NK-92 (cell line): ENCODE results near the gene NSD2.

Source experiments
- DNase-seq: peaks from one replicate; lab custom pipeline; 2025; ENCODE audit not compliant: unreplicated experiment; lab: John Stamatoyannopoulos, UW

Gene NSD2

DNA sequence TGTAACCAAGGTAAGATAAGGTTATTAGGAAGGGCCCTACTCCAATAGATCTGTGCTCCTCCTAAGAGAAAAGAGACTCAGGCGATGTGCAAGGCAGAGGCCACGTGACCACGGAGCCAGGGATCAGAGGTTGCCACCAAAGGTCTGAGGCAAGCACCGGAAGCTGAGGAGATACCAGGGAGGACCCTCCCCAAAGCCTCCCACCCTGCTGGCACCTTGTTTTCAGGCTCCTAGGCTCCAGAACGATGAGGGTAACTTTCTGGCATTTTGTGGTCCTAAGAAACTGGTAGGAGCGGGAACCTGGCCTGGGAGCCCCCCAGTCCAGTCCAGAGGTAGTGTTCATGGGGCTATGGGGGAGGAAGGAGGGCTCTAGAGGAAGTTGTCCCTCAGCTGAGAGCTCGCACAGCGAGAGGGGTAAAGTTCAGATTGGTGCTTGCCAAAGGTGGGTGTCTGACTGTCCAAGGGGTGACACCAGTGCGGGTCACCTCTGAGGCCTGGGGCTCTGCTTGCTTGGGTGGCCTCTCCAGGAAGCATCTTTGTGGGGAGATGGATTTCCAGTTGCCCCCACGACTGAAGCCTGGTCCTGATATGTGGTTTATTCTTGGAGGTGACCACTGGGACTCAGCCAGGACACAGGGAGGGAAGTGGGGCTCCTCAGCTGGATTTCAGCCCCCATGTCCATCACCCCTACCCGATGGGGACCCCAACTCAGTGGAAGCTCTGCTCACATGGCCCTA, 7.7 kb upstream of the NSD2 start:
- no peak for DNase-seq

- DNase-seq = no peak
These were observed 6.9 kb upstream of the NSD2 start for GRCh38 chr4:1864076-1865008.

DNA sequence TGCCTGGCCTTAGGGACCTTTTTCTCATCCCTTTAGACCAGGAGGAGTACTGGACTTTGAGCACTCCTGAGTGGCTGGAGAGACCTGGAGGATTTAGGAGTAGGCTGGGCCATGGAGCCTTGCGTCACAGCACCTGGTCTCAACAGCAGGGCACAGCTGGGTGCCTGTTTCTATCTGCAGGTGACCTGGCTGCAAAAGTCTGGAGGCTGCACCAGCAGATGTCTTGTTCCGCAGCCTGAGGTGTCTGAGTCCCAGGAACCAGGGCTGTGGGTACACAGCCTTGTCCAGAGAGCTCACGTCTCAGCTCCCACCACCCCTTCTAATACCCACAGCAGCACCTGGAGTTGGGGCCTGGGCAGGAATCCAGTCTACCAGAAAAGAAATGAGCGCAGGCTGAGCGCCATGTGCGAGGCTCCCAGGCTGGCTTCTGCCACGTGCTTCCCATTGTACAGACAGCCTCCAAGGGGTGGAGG, 5.0 kb upstream of the NSD2 start:
- no peak for DNase-seq

DNA sequence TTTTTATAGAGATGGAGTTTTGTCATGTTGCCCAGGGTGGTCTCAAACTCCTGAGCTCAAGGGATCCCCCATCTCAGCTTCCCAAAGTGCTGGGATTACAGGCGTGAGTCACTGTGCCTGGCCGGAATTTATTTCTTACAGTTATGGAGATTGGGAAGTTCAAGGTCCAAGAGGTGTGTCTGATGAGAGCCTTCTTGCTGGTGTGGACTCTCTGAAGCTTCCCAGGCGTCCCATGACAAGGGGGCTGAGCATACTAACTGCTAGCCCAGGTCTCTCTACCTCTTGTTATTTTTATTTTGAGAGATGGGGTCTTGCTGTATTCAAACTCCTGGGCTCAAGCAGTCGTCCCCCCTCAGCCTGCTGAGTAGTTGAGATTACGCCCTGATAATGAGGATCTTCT, 2.9 kb upstream of the NSD2 start:
- no peak for DNase-seq

DNA sequence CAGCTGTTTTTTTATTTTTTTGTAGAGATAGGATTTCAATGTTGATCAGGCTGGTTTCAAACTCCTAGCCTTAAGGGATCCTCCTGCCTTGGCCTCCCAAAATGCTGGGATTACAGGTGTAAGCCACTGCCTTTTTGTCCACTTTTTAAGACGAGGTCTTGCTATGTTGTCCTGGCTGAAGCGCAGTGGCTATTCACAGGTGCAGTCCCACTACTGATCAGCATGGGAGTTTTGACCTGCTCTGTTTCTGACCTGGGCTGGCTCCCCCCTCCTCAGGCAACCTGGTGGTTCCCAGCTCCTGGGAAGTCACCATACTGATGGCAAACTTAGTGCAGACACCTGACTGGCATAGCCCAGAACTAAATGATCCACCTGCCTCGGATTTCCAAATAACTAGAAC, 2.3 kb upstream of the NSD2 start:
- DNase-seq = no peak

DNA sequence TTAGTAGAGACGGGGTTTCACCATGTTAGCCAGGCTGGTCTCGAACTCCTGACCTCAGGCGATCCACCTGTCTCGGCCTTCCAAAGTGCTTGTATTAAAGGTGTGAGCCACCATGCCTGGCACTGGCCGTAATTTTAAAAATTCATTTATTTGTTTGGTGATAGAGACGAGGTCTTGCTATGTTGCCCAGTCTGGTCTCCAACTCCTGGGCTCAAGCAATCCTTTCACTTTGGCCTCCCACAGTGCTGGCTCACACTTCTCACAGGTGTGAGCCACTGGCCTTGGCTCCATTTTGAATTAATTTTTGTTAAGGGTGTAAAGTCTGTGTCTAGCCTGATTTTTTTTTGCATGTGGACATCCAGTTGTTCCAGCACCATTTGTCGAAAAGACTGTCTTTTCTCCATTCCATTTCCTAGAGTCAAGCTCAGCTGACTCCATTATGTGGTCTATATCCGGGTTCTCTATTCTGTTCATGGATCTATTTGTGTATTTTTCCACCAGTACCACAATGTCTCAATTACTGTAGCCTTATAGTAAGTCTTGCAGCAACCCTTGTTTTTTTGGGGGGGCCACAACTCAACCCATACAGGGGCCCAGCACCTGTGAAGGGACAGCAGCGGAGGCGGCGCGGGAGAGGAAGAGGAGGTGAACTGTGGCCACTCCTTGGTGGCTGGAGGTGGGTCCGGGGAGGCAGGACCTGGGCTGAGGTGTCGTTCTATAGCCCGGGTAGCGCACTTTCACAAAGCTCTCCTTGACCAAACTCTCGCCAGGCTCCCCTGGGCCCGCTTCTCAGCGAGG, 1.5 kb upstream of the NSD2 start:
- no peak for DNase-seq

GRCh38 chr4:1870328-1870577, 940 bp upstream of the NSD2 start:
- DNase-seq = peak; percentile 30

- no peak for DNase-seq
These were observed 353 bp downstream of the NSD2 start for GRCh38 chr4:1871471-1872021.

DNA sequence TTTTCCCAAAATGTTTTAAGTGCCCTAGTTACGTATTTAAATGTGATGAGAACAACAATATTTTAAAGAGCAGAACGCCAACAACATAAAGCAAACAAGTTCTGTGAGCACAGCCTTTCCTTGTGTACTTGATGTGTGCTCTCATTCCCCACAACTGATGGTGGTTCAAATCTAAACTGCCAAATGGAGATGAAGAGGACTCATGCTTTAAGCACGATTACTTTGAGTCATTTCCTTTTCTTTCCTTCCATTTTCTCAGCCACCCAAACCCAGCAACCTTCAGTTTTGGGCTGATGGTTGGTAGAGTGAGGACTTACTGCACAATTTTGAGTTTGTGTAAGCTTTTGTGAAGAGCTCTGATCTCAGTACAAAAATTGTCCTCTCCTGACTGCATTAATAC, 1.7 kb downstream of the NSD2 start:
- no peak for DNase-seq

DNA sequence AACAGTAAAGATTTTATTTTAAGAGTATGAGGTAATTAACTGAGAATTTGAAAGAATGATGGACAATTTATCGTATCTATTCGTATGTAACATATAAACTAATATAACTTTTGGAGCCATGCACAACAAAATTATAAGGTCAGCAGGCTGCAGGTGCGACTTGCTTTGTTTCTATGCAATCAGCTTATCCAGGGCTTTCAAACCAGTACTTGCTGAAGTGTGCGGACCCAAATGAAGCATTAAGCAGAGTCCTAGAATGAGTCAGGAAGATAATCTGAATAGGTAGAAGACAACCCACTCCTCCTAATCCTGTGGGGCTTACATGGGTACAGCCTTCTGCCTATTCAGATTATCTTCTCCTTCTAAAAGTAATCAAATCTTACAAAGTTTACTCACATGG, 2.1 kb downstream of the NSD2 start:
- no peak for DNase-seq

DNA sequence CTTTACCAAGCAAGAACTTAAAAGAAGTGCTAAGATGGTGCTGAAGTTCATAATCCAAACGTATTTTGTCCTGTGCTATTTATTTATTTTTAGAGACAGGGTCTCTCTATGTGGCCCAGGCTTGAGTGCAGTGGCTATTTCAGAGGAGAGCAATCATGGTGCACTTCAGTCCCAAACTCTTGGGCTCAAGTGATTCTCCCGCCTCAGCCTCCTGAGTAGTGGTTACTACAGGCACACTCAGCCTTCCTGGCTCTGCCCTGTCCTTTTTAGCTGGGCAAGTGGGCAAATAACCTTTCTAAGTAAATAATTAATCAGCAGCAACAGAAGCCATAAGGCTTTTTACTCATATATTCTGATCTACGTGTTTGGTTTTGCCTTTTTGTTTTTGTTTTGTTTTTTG, 2.6 kb downstream of the NSD2 start:
- DNase-seq = no peak

DNA sequence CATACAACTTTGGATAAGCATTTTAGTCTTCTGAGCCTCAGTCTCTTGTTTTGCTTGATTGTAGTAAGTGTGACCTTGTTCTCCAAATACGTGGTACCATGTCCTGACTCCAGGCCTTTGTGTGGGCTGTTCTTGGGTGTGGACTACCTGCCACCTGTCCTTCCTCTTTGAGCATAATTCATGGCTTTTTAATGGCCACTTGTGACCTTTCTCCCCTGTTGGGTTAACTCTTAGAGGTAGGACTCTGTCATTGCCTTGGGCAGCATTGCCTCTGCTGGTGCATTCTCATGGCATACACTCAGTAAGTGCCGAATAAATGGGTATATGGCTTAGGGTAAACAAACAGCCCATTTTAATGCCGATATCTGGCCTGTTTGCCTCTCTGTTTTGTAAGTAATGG, 3.0 kb downstream of the NSD2 start:
- no peak for DNase-seq

GRCh38 chr4:1879485-1879884, 8.3 kb downstream of the NSD2 start:
- no peak for DNase-seq

DNA sequence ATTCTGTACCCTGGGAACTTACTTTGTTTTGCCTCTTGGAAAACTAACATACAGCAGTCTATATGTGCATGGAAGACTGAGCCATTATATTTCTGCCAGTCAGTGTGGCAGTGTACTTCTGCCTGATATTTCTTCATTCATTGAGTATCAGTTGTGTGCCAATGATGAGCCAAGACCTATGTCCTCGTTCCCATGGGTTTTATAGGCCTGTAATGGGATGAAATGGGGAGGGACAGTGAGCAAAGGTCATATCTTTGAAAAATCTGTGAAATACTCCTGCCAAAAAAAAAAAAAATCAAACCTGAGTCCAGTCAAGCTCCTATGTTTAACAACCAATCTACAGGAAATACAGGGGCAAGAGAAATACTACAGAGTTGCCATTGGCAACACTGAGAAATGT, 9.1 kb downstream of the NSD2 start:
- DNase-seq = no peak

DNA sequence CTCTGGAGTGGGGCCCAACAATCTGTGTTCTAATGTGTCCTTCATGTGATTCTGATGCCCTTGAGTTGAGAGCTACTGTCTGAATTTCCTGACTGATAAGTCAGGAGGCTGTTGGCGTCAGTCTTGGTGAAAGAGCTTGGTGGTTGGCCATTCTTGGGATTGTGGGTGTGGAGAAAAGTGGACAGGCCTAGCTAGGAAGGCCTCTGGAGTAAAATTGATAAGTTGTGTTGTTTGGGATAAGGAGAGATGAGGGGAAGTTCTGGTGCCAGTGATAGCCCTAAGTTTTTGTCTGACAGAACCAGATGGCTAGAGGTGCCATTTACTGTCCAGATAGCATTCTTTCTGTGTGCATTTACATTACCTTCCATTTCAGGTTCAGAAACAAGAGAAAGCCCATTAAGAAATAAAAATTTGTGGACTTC, 11.7 kb downstream of the NSD2 start:
- no peak for DNase-seq

DNA sequence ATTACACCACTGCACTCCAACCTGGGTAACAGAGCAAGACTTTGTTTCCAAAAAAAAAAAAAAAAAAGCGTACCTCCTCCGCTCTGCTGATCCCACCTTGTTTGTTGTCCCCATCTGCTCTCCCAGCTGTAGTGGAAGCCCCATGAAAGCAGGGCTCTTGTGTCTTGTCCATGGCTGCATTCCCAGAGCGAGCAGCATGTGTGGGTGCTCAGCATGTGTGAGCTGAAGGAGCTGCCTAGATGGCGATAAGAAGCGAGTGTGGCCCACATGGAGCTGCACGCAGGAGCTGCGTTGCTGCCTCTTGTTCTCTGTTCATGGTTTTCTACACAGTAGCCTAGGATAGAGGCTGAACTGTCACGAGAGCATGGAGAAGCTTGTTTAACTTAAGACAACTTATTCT, 12.4 kb downstream of the NSD2 start:
- DNase-seq = no peak

DNA sequence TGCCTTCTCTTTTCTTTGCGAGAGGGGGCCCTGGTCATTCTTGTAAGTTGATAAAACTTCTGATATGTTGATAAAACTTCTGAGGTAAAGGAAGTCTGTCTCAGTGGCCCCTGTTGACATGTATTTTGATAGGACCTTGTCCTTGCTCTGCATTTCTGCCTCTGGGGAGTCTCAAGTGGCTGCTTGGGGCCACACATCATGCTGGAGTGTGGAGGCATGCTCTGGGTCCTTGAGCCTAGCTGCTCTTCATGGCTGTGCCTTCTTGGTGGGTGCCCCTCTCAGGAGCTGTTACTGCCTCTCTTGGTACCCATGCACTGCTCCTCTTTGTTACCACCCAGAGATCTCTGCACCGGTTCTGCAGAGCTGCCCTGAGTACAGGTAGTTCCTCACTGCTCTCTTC, 14.2 kb downstream of the NSD2 start:
- DNase-seq = no peak

DNA sequence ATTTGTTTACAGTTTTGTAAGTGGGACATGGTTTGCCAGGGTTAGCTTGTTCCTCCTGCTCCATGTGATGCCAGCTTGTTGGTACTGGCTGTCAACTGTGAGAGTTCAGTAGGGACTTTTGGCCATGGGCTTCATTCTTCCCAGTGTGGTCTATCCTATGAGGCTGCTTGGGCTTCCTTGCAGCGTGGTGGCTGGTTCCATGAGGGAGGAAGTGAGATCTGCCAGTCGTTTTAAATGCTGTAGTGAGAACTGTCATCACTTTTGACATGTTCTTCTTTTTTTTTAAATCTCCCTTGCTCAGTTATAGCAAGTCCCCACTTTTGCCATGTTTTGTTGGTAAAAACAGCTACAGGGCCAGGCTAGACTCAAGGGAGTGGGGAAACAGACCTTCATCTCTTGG, 15.9 kb downstream of the NSD2 start:
- DNase-seq = no peak

DNA sequence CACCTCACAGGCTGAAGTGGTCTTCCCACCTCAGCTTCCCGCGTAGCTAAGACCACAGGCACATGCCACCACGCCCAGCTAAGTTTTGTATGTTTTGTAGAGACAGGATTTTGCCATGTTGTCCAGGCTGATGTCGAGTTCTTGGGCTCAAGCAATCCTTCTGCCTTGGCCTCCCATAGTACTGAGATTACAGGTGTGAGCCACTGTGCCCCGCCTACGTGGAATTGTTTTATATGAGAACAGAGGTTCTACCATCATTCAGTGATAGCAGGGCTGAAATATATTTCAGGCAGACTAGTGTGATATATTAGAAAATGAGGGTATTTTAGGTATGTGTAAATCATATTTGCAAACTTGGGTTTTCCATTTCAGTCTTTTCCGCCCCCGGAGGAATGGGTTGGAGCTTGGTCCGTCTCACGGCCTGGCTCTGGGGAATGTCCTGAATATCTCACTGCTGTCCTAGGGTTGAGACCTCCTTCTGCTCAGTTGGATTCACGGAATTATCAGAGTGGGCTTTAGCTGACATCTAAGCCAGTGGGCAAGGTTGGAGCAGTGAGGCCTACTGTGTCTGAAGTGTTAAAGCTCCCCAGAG, 19.9 kb downstream of the NSD2 start:
- no peak for DNase-seq

- no peak for DNase-seq
These were observed 24.9 kb downstream of the NSD2 start for GRCh38 chr4:1895971-1896657.

DNA sequence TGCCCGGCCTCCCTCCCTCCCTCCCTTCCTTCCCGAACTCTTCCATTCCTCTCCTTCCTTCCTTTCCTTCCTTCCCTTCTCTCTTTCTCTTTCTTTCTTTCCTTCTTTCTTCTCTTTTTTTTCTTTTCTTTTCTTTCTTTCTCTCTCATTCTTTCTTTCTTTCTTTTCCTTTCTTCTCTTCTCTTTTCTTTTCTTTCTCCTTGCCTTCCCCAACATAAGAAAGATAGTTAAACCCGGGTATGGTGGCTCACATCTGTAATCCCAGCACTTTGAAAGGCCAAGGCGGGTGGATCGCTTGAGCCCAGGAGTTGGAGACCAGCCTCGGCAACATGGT, 25.4 kb downstream of the NSD2 start:
- DNase-seq = no peak
